Astrocyte (in vitro differentiated cells and primary cell): Measurements from ENCODE around the gene PBX3.

Experiments
- EZH2 ChIP-seq: IDR thresholded peaks from 2 replicates; pipeline ENCODE4 v1.6.1; 2012; ENCODE audit warnings: mild to moderate bottlenecking, low read length, inconsistent platforms; ENCODE audit not compliant: insufficient read depth
- TF ChIP-seq, protein P1 (sequence below): IDR thresholded peaks from 2 replicates; pipeline ENCODE4 v1.5.1; 2011; ENCODE audit warnings: low read depth, mild to moderate bottlenecking, inconsistent platforms, low read length, moderate library complexity; ENCODE audit not compliant: insufficient read depth

DNA sequence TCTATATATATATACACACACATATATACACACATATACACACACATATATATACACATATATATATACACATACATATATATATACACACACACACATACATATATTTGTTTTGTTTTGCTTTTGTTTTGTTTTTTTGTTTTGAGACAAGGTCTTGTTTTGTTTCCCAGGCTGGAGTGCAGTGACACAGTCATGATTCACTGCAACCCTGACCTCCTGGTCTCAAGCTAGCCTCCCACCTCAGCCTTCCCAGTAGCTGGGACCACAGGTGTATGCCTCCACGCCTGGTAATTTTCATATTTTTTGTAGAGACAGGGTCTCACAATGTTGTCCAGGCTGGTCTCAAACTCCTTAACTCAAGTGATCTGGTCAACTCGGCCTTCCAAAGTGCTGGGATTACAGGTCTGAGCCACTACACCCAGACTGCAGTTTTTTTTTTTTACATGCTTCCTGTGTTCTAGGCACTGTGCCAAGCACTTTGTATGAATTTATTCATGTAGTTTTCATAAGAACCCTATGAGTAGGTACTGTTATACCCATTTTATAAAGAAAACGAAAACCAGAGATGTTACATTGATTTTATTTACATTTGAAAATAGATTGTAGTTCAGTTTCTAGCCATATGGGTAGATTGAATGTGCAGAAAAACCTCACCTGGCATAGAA is 120.7 kb downstream of the PBX3 start:
- TF ChIP-seq, protein P1, sequence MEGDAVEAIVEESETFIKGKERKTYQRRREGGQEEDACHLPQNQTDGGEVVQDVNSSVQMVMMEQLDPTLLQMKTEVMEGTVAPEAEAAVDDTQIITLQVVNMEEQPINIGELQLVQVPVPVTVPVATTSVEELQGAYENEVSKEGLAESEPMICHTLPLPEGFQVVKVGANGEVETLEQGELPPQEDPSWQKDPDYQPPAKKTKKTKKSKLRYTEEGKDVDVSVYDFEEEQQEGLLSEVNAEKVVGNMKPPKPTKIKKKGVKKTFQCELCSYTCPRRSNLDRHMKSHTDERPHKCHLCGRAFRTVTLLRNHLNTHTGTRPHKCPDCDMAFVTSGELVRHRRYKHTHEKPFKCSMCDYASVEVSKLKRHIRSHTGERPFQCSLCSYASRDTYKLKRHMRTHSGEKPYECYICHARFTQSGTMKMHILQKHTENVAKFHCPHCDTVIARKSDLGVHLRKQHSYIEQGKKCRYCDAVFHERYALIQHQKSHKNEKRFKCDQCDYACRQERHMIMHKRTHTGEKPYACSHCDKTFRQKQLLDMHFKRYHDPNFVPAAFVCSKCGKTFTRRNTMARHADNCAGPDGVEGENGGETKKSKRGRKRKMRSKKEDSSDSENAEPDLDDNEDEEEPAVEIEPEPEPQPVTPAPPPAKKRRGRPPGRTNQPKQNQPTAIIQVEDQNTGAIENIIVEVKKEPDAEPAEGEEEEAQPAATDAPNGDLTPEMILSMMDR: no peak
- no peak for TF ChIP-seq EZH2
